Measurements from ENCODE around the gene B4GALT5. TPM values are rescaled to one million over a fixed set of nuclear protein-coding genes. Genes with fewer than 3 reads are reported as not detected.
"Not testable (repeated sequence)": the region's sequence is repeated elsewhere in the genome, so short reads cannot be mapped to it uniquely, and the experiment has no call there.

Gene B4GALT5
- total RNA-seq, 1 donor from 2014 or later: 115 TPM

DNA sequence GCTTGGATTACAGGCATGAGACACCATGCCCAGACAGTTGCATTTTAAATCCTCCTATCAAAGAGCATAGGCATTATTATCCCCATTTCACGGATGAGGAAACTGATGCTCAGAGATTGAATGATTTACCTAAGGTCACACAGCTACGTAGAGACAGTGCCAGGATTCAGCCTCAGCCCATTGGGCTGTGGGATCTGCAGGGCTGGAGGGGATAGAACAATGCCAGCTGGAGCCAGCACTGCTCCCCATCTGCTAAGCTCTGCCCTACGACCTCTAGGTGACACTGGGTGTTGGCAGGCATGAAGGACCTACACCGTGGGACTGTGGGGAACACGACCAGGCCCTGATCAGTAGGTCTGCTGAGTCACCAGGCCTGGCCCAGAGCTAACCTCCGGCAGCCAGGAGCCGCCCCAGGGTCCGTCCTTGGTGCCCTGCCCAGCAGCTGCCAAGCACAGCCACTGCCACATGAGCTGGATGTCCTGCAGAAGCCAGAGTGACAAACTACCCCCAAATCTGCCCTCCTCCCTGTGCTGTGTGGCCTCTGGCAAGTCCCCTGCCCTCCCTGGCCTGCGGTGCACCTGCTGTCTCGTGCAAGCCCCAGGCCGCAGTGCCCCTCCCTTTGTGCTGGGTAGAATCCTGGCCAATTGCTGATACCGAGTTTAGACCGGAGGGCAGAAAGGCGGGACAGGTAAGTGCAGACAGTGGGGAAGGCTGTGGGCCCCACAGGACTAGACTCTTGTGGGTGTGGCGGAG lies 98.1 kb downstream of the B4GALT5 start:
- no peaks in the 10 kb centered on the region for H3K36me3 Mint-ChIP-seq (ENCODE audit: low read depth, unreplicated experiment)
- DNase-seq (ENCODE audit: low spot score): no peak
- peaks cover 7% of the 10 kb centered on the region for H3K27me3 Mint-ChIP-seq (ENCODE audit: unreplicated experiment)
- H3K4me1 Mint-ChIP-seq (ENCODE audit: unreplicated experiment): no peaks in the 10 kb centered on the region
- no peak overlapping the region for H3K27ac Mint-ChIP-seq (ENCODE audit: unreplicated experiment)
- TF ChIP-seq, protein P1, sequence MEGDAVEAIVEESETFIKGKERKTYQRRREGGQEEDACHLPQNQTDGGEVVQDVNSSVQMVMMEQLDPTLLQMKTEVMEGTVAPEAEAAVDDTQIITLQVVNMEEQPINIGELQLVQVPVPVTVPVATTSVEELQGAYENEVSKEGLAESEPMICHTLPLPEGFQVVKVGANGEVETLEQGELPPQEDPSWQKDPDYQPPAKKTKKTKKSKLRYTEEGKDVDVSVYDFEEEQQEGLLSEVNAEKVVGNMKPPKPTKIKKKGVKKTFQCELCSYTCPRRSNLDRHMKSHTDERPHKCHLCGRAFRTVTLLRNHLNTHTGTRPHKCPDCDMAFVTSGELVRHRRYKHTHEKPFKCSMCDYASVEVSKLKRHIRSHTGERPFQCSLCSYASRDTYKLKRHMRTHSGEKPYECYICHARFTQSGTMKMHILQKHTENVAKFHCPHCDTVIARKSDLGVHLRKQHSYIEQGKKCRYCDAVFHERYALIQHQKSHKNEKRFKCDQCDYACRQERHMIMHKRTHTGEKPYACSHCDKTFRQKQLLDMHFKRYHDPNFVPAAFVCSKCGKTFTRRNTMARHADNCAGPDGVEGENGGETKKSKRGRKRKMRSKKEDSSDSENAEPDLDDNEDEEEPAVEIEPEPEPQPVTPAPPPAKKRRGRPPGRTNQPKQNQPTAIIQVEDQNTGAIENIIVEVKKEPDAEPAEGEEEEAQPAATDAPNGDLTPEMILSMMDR (IDR thresholded peaks at IDR 0.05; ENCODE audit: unreplicated experiment): no peak
- no peaks in the 10 kb centered on the region for H3K9me3 Mint-ChIP-seq (ENCODE audit: unreplicated experiment)
- no peak overlapping the region for H3K4me3 Mint-ChIP-seq (ENCODE audit: unreplicated experiment)

GRCh38 chr20:49615051-49615400 lies 98.7 kb downstream of the B4GALT5 start:
- not testable (repeated sequence) for DNase-seq (ENCODE audit: low spot score); H3K4me1 Mint-ChIP-seq (ENCODE audit: unreplicated experiment); H3K27ac Mint-ChIP-seq (ENCODE audit: unreplicated experiment); H3K27me3 Mint-ChIP-seq (ENCODE audit: unreplicated experiment); H3K9me3 Mint-ChIP-seq (ENCODE audit: unreplicated experiment); H3K4me3 Mint-ChIP-seq (ENCODE audit: unreplicated experiment); H3K36me3 Mint-ChIP-seq (ENCODE audit: low read depth, unreplicated experiment)

- DNase-seq (ENCODE audit: low spot score): no peak
- H3K27ac Mint-ChIP-seq (ENCODE audit: unreplicated experiment): peak overlapping the region; percentile 6
Measured at GRCh38 chr20:49614338-49615050, 99.2 kb downstream of the B4GALT5 start.

GRCh38 chr20:49612127-49612738 lies 101.4 kb downstream of the B4GALT5 start:
- no peak for DNase-seq (ENCODE audit: low spot score)
- no peaks in the 10 kb centered on the region for H3K36me3 Mint-ChIP-seq (ENCODE audit: low read depth, unreplicated experiment)
- H3K27me3 Mint-ChIP-seq (ENCODE audit: unreplicated experiment): peaks cover 13% of the 10 kb centered on the region
- no peaks in the 10 kb centered on the region for H3K9me3 Mint-ChIP-seq (ENCODE audit: unreplicated experiment)
- H3K4me1 Mint-ChIP-seq (ENCODE audit: unreplicated experiment): no peaks in the 10 kb centered on the region
- no peak overlapping the region for H3K27ac Mint-ChIP-seq (ENCODE audit: unreplicated experiment)
- TF ChIP-seq, protein P1 (IDR thresholded peaks at IDR 0.05; ENCODE audit: unreplicated experiment): no peak
- no peak overlapping the region for H3K4me3 Mint-ChIP-seq (ENCODE audit: unreplicated experiment)

More at GRCh38 chr20:49614338-49615050, 99.2 kb downstream of the B4GALT5 start:
- no peaks in the 10 kb centered on the region for H3K36me3 Mint-ChIP-seq (ENCODE audit: low read depth, unreplicated experiment)
- no peaks in the 10 kb centered on the region for H3K9me3 Mint-ChIP-seq (ENCODE audit: unreplicated experiment)
- no peak overlapping the region for H3K4me3 Mint-ChIP-seq (ENCODE audit: unreplicated experiment)
- peaks cover 12% of the 10 kb centered on the region for H3K27me3 Mint-ChIP-seq (ENCODE audit: unreplicated experiment)
- TF ChIP-seq, protein P1 (IDR thresholded peaks at IDR 0.05; ENCODE audit: unreplicated experiment): no peak
- no peaks in the 10 kb centered on the region for H3K4me1 Mint-ChIP-seq (ENCODE audit: unreplicated experiment)

GRCh38 chr20:49611539-49612126 lies 102.0 kb downstream of the B4GALT5 start:
- H3K4me3 Mint-ChIP-seq (ENCODE audit: unreplicated experiment); H3K27ac Mint-ChIP-seq (ENCODE audit: unreplicated experiment); H3K9me3 Mint-ChIP-seq (ENCODE audit: unreplicated experiment); DNase-seq (ENCODE audit: low spot score); H3K36me3 Mint-ChIP-seq (ENCODE audit: low read depth, unreplicated experiment); H3K4me1 Mint-ChIP-seq (ENCODE audit: unreplicated experiment): not testable (repeated sequence)
- H3K27me3 Mint-ChIP-seq (ENCODE audit: unreplicated experiment): peaks cover 13% of the 10 kb centered on the region
